Measurements from ENCODE around the gene CD68. TPM values are rescaled to one million over a fixed set of nuclear protein-coding genes. Genes with fewer than 3 reads are reported as not detected.
A peak's percentile ranks its signal among the peaks of the same experiment; 100 is the strongest.

Gene CD68
- polyA plus RNA-seq, 3 donors: 642 to 884 (median 744) TPM

DNA sequence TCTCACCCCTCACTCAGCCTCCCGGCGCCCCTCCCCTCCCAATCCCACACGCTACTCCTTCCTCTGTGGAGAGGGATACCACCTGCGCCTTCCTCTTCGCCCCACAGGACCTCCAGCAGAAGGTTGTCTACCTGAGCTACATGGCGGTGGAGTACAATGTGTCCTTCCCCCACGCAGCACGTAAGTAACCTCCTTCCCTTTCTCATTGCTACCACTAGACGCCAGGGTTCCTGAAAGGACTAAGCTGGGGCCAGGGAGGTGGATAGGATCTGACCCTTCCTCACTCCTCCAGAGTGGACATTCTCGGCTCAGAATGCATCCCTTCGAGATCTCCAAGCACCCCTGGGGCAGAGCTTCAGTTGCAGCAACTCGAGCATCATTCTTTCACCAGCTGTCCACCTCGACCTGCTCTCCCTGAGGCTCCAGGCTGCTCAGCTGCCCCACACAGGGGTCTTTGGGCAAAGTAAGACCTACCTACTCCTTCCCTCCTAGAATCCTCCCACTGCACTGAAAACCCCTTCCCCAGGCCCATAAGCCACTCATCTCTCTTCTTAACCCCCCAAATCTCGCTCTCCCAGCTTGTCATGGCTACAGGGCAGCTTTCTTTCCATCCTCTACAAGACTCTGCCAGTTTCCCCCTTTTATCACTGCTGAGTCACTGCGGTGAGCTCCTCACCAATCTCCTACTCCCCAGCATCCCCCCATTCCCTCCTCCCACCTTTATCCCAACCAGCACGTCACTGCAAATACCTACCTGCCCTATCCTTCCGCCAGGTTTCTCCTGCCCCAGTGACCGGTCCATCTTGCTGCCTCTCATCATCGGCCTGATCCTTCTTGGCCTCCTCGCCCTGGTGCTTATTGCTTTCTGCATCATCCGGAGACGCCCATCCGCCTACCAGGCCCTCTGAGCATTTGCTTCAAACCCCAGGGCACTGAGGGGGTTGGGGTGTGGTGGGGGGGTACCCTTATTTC is 1.5 kb downstream of the CD68 start:
- DNase-seq: peak in 2 of 3 donors; percentile 47 to 62
- 44% methylated on average over 7 of the region's 23 CpGs for WGBS (ENCODE audit: insufficient coverage)
- H3K27me3 ChIP-seq (ENCODE audit: control insufficient read depth in 2 of 2, insufficient read depth in 2 of 2, low read length in 2 of 2): no peaks in the 10 kb centered on the region
- H3K9me3 ChIP-seq (replicated peaks in 1 of 2; ENCODE audit: control insufficient read depth in 1 of 2, insufficient read depth in 1 of 2, low read length in 2 of 2): no peaks in the 10 kb centered on the region
- H3K36me3 ChIP-seq (replicated peaks in 1 of 2; ENCODE audit: control insufficient read depth in 1 of 2, insufficient read depth in 2 of 2, low read length in 2 of 2): peaks cover 29 to 30% of the 10 kb centered on the region in 2 donors
- Mint-ChIP-seq H3K9me3 (peaks cover 0 to 6% (median 0%) of the 10 kb centered on the region in 7 donors), H3K4me3 (peak overlapping the region; percentile 98 to 99), H3K36me3 (peaks cover 59 to 68% of the 10 kb centered on the region in 2 donors), H3K27ac (peak overlapping the region; percentile 98 to 100 (median 100)), H3K4me1 (peaks cover 78% of the 10 kb centered on the region), H3K27me3 (ENCODE audit: low read depth in 3 of 3) (peaks cover 0 to 6% (median 2%) of the 10 kb centered on the region in 3 donors)
- intact Hi-C loops (cut with micrococcal nuclease): loop anchor here (5.0 kb wide), 2 partner anchors 144 to 274 kb away; partner anchors contain the start of genes EIF5A (in 1 of the 2), FGF11 (in 1 of the 2) and TMEM102 (in 1 of the 2)
- H2AFZ ChIP-seq (ENCODE audit: insufficient read depth, low read depth, low read length, poor library complexity, severe bottlenecking): no peak overlapping the region
- H3K79me2 ChIP-seq (ENCODE audit: insufficient read depth, low read length): peaks cover 84% of the 10 kb centered on the region
- peaks cover 79 to 91% of the 10 kb centered on the region in 2 donors for H3K4me1 ChIP-seq (ENCODE audit: control insufficient read depth in 1 of 2, insufficient read depth in 2 of 2, low read length in 2 of 2)
- TF ChIP-seq CTCF (IDR thresholded peaks at IDR 0.05): no peak
- H3K4me2 ChIP-seq (replicated peaks; ENCODE audit: extremely low read depth, low read length, poor library complexity, severe bottlenecking): peak overlapping the region; percentile 99
- peak overlapping the region; percentile 99 for H3K27ac ChIP-seq (ENCODE audit: low read depth in 1 of 2, low read length in 2 of 2)
- peaks cover 68% of the 10 kb centered on the region for H4K20me1 ChIP-seq (ENCODE audit: insufficient read depth, low read length)
- peak overlapping the region; percentile 82 to 98 (median 91) for H3K4me3 ChIP-seq (replicated peaks in 1 of 3; ENCODE audit: low read depth in 2 of 3, low read length in 3 of 3)
- H3K9ac ChIP-seq (ENCODE audit: insufficient read depth, low read length, poor library complexity, severe bottlenecking): peak overlapping the region; percentile 97

Measured in CD14-positive monocyte (primary cell).